Stimulated activated CD4-positive, alpha-beta T cell treated with anti-CD3 and anti-CD28 coated beads, TNF-alpha, amount 100 ng/mL, for 1 hour (primary cell): ENCODE data around the gene DCAF15.
"Not testable (repeated sequence)": the region's sequence is repeated elsewhere in the genome, so short reads cannot be mapped to it uniquely, and the experiment has no call there.

Experiments used
- DNase-seq, 3 donors: peaks; one replicate each; pipeline ENCODE4 v3.0.0-alpha.2; 2020; ENCODE audit warnings: low read depth in 3 of 3, low spot score in 1 of 3

Gene DCAF15

GRCh38 chr19:13952154-13952930 lies at the start of gene DCAF15:
TSS of gene DCAF15 (plus strand) at chr19:13952509. CDS start at chr19:13952513, 4 bp downstream.
- DNase-seq = peak; percentile 93 to 99 (median 95)

GRCh38 chr19:13902993-13903555 lies 49.2 kb upstream of the DCAF15 start:
- DNase-seq = no peak

- DNase-seq = peak; percentile 77 to 92 (median 88)
These were observed 46.4 kb upstream of the DCAF15 start, which contains the start of the genes BRME1 and CC2D1A for GRCh38 chr19:13905634-13906520. TSS of gene BRME1 (minus strand) at chr19:13906117. CDS start at chr19:13904892, 1,225 bp downstream. TSS of gene CC2D1A (plus strand) at chr19:13906201. CDS start at chr19:13906442, 241 bp downstream.

DNA sequence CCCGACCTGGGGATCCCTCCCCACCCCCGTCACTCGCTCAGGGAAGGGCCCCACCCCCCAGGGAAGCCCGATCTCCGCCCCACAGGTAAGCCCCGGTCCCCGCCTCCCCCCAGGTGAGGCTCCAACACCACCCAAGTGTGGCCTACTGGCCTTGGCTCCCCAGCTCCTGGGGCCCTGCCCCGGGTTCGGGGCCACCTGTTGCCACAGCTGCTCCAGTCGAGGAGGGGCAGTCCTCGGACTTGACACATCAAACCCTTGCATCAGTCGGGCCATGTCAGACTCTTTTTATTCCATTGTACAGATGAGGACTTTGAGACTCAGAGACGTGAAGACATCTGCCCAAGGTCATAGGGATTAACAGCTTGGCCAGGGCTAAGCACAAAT lies 45.8 kb upstream of the DCAF15 start:
- peak in 1 of 3 donors; percentile 24 for DNase-seq

GRCh38 chr19:13906910-13907309 lies 45.4 kb upstream of the DCAF15 start:
- no peak for DNase-seq

DNA sequence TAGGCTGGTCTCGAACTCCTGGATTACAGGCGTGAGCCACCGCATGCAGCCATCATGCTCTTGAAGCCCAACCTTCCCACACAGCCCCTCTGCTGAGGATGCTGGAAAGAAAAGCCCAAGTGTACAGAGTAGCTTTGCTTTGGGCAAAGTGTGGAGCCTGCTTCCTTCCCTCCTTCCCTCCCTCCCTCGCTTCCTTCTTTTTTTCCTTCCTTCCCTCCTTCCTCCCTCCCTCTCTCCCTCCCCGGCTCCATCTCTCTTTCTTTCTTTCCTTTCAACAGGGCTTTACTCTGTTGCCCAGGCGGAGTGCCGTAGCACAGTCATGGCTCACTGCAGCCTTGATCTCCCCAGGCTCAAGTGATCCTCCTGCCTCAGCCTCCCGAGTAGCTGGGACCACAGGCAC lies 43.6 kb upstream of the DCAF15 start:
- DNase-seq = no peak

DNA sequence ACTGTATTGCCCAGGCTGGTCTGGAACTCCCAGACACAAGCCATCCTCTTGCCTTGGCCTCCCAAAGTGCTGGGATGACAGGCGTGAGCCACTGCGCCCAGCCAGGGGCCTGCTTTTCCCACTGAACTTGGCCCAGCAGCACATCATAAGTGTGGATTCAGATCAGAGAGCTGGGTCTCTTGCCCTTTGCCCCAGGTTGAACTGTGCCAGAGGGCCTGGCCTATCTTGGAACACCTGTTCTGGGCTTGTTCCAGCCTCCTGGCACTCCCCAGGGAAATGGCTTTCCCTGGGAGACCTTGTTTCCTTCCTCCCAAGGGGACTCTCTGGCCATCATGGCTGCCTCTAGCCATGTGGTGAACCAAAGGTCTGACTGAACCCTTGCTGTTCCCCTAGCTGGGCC lies 42.9 kb upstream of the DCAF15 start:
- DNase-seq = no peak

DNA sequence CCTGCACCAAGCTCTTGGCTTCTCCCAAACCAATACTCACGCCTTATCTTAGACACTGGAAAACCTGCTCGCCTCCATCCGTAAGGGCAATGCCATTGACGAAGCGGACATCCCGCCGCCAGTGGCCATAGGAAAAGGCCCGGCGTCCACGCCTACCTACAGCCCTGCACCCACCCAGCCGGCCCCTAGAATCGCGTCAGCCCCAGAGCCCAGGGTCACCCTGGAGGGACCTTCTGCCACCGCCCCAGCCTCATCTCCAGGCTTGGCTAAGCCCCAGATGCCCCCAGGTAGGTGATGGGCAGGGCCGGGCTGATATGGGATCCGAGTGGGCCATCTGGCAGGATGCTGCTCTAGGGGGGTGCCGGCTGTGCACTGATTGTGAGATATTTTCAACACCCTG lies 39.0 kb upstream of the DCAF15 start:
- DNase-seq = no peak

GRCh38 chr19:13914777-13915176 lies 37.5 kb upstream of the DCAF15 start:
- DNase-seq = no peak

DNA sequence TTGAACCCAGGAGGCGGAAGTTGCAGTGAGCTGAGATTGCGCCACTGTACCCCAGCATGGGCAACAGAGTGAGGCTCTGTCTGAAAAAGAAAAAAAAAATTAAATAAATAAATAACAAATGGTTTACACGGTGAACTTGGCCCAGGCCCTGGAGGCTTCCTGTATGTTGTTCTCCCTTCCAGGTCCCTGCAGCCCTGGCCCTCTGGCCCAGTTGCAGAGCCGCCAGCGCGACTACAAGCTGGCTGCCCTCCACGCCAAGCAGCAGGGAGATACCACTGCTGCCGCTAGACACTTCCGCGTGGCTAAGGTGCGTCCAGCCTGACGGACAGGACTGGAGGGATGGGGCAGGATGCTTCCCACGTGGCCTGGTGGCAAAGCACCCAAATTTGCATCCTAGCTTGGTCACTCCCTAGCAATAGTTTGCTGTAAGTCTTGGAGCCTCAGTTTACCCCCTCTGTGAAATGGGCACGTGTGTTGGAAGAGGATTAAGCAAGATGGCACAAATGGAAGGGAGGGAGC lies 34.4 kb upstream of the DCAF15 start:
- no peak for DNase-seq

GRCh38 chr19:13918726-13919411 lies 33.4 kb upstream of the DCAF15 start:
- no peak for DNase-seq

GRCh38 chr19:13920524-13920923 lies 31.8 kb upstream of the DCAF15 start:
- DNase-seq = no peak

- DNase-seq = no peak
These were observed 31.2 kb upstream of the DCAF15 start for GRCh38 chr19:13920940-13921747.

GRCh38 chr19:13922118-13922517 lies 30.2 kb upstream of the DCAF15 start:
- DNase-seq = not testable (repeated sequence)

DNA sequence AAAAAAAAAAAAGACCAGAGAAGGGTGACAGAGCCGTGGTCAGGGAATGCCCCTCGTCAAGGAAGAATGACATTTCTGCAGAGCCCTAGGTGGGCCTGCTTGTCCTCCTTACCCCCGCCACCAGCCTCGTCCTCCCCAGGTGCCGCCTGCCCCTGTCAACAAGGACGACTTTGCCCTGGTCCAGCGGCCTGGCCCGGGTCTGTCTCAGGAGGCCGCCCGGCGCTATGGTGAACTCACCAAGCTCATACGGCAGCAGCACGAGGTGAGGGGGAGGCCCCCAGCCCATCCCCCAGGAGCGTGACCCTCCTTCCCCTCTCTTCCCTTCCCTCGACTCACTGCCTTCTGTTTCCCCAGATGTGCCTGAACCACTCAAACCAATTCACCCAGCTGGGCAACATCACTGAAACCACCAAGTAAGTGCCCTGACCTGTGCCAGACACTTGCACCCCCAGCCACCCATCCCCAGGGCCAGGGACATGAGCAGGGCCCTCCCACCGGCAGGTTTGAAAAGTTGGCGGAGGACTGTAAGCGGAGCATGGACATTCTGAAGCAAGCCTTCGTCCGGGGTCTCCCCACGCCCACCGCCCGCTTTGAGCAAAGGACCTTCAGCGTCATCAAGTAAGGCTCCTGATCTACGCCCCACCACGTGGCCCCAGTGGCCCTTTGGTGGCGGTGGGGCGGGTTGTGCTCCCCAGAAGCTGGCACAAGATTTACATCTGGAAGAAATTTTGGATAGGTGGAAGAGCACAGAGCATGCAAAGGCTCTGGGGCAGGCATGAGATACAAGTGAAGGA lies 28.9 kb upstream of the DCAF15 start:
- no peak for DNase-seq

GRCh38 chr19:13926010-13926409 lies 26.3 kb upstream of the DCAF15 start:
- DNase-seq = no peak

DNA sequence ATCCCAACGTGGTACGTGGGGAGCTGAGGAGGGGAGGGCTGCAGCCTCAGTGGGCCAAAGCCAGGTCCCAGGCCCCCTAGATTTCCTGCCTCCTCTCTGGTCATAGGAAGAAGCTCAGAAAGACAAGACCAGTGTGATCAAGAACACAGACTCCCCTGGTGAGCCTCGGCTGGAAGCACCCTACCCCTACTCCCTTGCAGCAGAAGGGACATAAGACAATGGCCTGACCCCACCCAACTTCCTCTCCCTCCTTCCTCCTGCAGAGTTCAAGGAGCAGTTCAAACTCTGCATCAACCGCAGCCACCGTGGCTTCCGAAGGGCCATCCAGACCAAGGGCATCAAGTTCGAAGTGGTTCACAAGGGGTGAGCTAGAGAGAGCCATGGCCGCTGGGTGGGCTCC lies 25.6 kb upstream of the DCAF15 start:
- no peak for DNase-seq

DNA sequence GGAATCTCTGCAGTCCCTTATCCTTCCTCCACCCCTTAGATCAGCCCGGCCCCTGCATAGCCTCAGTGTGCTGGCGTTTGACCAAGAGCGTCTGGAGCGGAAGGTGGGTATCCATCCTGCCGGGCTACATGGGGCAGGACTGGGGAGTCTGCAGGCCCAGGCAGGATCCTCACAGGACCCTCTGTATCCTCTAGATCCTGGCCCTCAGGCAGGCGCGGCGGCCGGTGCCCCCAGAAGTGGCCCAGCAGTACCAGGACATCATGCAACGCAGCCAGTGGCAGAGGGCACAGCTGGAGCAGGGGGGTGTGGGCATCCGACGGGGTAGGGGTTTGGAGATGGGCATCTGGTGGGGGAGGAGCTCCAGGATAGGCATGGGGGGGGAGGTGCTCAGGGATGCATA lies 23.0 kb upstream of the DCAF15 start:
- no peak for DNase-seq

- no peak for DNase-seq
These were observed 22.4 kb upstream of the DCAF15 start for GRCh38 chr19:13929956-13930355.
